ENCODE measurements around the gene HSPA12B.
"Not testable (repeated sequence)": the region's sequence is repeated elsewhere in the genome, so short reads cannot be mapped to it uniquely, and the experiment has no call there.

The HSPA12B gene

GRCh38 chr20:3787324-3788014, 55.0 kb downstream of the HSPA12B start:
- DNase-seq (ENCODE audit: low spot score) = no peak

- DNase-seq (ENCODE audit: low spot score) = no peak
These were observed 56.2 kb downstream of the HSPA12B start for GRCh38 chr20:3788685-3789155.

DNA sequence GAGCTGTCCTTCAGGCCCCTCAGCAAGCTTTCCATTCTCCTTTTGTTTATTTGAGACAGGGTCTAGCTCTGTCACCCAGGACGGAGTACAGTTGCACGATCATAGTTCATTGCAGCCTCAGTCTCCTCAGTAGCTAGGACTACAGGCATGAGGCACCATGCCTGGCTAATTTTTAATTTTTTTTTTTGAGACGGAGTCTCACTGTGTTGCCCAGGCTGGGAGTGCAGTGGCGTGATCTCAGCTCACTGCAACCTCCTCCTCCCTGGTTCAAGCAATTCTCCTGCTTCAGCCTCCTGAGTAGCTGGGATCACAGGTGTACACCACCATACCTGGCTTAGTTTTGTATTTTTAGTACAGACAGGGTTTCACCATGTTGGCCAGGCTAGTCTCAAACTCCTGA, 56.7 kb downstream of the HSPA12B start:
- DNase-seq (ENCODE audit: low spot score) = not testable (repeated sequence)

DNA sequence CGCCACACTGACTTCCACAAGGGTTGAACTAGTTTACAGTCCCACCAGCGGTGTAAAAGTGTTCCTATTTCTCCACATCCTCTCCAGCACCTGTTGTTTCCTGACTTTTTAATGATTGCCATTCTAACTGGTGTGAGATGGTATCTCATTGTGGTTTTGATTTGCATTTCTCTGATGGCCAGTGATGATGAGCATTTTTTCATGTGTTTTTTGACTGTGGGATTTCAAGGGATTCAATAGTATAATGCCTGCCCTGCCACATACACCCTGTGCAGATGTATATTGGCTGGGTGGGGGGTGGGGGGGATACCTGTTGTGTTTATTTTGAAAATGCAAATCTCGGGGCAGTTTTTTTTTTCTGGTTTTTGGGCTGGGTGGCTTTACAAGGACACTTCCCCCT, 61.7 kb downstream of the HSPA12B start:
- DNase-seq (ENCODE audit: low spot score) = not testable (repeated sequence)

DNA sequence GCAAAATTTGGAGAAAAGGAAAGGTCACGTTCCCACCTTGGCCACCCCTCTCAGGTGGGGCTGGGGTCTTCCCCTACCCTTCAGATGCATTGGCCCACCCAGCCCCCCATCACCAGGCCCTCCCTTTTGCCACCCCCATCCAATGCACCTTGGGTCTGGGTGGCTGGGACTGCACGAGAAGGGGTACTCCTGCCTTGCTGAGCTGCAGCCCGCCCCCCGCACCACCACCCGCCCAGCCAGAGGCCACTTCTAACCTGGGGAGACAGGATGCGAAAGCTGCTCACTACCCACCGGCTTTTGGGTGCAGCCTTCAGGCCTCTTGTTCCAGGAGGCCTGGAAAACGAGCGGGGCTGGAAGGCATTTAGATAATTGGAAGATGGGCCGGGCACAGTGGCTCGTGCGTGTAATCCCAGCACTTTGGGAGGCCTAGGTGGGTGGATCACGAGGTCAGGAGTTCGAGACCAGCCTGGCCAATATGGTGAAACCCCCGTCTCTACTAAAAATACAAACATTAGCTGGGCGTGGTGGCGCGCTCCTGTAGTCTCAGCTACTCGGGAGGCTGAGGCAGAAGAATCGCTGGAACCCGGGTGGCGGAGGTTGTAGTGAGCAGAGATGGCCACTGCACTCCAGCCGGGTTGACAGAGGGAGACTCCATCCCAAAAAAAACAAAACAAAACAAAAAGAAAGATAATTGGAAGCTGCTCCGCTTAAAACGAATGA, 62.4 kb downstream of the HSPA12B start:
- DNase-seq (ENCODE audit: low spot score) = no peak

GRCh38 chr20:3795511-3796468, 63.3 kb downstream of the HSPA12B start, which contains the start of gene CDC25B:
Gene CDC25B, plus strand, starts transcription at chr20:3796310. Its CDS starts 222 bp downstream, at chr20:3796532.
- peak; percentile 91 for DNase-seq (ENCODE audit: low spot score)

GRCh38 chr20:3796477-3797225, 64.2 kb downstream of the HSPA12B start:
- DNase-seq (ENCODE audit: low spot score) = no peak

DNA sequence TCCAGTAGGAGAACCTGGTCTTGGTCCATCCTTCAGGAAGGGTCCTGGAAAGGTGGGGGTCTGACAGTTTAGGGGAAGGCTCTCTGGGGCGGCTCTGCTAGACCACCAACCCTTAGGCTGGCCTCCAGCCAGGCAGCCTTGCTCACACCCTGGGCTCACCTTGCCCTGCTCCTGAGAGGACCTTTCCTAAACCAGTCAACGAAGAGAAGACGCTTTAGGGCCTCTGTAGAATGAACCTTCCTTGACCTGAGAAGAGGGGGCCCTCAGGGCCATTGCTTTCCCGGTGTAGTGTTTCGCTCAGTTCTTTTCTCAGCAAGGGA, 64.7 kb downstream of the HSPA12B start:
- DNase-seq (ENCODE audit: low spot score) = no peak

DNA sequence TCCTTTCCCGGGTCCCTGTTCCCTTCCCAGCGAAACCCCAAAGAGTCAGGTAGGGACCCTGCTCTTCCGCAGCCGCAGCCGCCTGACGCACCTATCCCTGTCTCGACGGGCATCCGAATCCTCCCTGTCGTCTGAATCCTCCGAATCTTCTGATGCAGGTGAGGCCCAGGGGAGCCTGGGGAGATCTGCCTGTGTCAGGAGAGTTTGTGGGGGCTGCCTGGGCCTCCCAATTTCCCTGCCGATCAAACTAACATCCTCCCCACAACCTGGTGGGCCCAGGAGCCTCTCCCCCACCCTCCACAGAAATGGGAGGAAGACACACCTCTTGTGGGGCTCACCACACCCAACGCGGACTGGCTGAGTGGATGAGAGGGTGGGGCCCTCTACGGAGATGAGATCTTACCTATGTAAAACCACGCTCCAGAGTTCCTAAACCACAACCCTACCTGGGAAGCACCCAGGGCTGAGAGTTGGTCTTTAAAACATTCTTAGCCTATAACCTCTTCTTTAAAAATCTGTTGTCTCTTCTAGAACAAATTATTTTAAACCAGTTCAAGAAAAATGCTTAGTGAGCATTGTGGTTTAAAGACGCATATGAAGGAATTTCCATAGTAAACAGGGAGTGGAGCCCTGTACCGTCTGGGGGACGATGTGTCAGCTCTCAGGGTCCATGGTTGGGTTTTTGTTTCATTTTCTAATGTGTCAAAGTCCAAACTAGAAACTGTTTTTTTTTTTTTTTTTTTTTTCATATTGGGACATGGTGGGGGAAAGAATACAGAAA, 65.3 kb downstream of the HSPA12B start:
- no peak for DNase-seq (ENCODE audit: low spot score)

GRCh38 chr20:3798373-3798768, 65.9 kb downstream of the HSPA12B start:
- no peak for DNase-seq (ENCODE audit: low spot score)

GRCh38 chr20:3798908-3799248, 66.4 kb downstream of the HSPA12B start:
- DNase-seq (ENCODE audit: low spot score) = no peak

- DNase-seq (ENCODE audit: low spot score) = no peak
These were observed 67.9 kb downstream of the HSPA12B start for GRCh38 chr20:3800256-3800877.

DNA sequence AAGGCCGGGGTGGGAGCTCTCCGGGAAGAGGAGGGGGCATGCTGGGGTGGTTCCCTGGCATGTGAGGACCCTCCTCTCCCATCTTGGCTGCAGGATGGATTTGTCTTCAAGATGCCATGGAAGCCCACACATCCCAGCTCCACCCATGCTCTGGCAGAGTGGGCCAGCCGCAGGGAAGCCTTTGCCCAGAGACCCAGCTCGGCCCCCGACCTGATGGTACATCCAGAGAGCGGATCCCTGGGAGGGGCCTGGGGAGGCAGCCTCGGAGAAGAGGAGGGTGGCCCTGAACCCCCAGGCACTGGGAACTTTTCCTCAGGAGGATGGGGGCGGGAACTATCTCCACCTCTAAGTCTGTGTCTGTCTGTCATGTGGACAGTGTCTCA, 68.4 kb downstream of the HSPA12B start:
- DNase-seq (ENCODE audit: low spot score) = no peak

DNA sequence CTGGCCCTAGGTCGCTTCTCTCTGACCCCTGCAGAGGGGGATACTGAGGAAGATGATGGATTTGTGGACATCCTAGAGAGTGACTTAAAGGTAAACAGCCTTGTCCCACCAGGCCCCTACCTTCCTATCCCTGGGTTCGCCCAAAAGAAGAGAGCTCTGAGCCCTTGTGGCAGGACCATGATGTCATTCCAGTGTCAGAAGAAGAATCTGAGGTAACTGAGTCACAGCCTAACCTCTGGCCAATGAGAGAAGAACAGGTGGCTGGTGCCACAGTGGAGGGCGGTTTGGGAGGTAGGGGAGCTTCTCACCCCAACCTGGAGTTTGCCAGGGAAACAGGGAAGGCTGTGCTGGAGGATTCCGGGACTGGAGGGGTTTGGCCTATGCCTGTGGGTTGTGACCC, 68.8 kb downstream of the HSPA12B start:
- DNase-seq (ENCODE audit: low spot score) = no peak

DNA sequence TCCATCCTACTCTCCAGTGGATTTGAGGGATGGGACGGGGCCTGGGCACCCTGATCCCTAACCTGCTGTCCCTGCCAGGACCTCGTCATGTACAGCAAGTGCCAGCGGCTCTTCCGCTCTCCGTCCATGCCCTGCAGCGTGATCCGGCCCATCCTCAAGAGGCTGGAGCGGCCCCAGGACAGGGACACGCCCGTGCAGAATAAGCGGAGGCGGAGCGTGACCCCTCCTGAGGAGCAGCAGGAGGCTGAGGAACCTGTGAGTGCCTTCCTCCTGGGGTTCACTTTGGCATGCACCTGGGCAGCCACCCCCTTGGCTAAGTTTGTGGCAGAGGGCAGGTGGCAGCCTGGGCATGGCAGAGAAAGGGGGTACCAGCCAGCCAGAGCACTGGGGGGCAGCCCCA, 69.4 kb downstream of the HSPA12B start:
- no peak for DNase-seq (ENCODE audit: low spot score)

Measured in germinal center (tissue), 1 donor.